AG10803 (cell line): Measurements from ENCODE around the gene TPPP.

Source experiments
- DNase-seq: peaks from one replicate; pipeline ENCODE4 v3.0.0; 2010; ENCODE audit warnings: low read depth
- H3K4me3 ChIP-seq: 2 replicates; pipeline ENCODE4 v1.5.1; 2011; ENCODE audit warnings: mild to moderate bottlenecking, low read length, control low read depth
- CTCF ChIP-seq: conservative IDR thresholded peaks from 2 replicates; pipeline ENCODE4 v1.5.1; 2011; ENCODE audit warnings: mild to moderate bottlenecking, low read length, control low read depth, inconsistent platforms

The TPPP gene

GRCh38 chr5:651296-652022, 41.7 kb downstream of the TPPP start:
- TF ChIP-seq CTCF = no peak
- no peak for DNase-seq
- H3K4me3 ChIP-seq = no peak overlapping the region

- no peak for DNase-seq
- no peak for TF ChIP-seq CTCF
- H3K4me3 ChIP-seq = no peak overlapping the region
Observed at GRCh38 chr5:647727-648126, 45.4 kb downstream of the TPPP start.

GRCh38 chr5:647311-647710, 45.8 kb downstream of the TPPP start:
- H3K4me3 ChIP-seq = no peak overlapping the region
- DNase-seq = no peak
- TF ChIP-seq CTCF = no peak

- no peak for TF ChIP-seq CTCF
- DNase-seq = no peak
- H3K4me3 ChIP-seq = no peak overlapping the region
Observed at GRCh38 chr5:646396-647201, 46.6 kb downstream of the TPPP start.

- DNase-seq = no peak
- no peak for TF ChIP-seq CTCF
- no peak overlapping the region for H3K4me3 ChIP-seq
Observed at GRCh38 chr5:645421-645820, 47.7 kb downstream of the TPPP start.

- no peak for DNase-seq
- H3K4me3 ChIP-seq = no peak overlapping the region
- no peak for TF ChIP-seq CTCF
Observed at GRCh38 chr5:644971-645370, 48.2 kb downstream of the TPPP start.

- no peak overlapping the region for H3K4me3 ChIP-seq
- no peak for DNase-seq
- no peak for TF ChIP-seq CTCF
Observed at GRCh38 chr5:644509-644908, 48.6 kb downstream of the TPPP start.
